HG03097 (cell line): ENCODE data around the gene IMMP2L.
A peak's percentile ranks its signal among the peaks of the same experiment; 100 is the strongest.
"Not testable (repeated sequence)": the region's sequence is repeated elsewhere in the genome, so short reads cannot be mapped to it uniquely, and the experiment has no call there.

Experiments used
- ATAC-seq: cut with Tn5 transposase; IDR thresholded peaks from one replicate; pipeline ENCODE4 v1.9.1; 2021; ENCODE audit not compliant: unreplicated experiment, low FRiP score

Gene IMMP2L

GRCh38 chr7:111091593-111092358, 470.5 kb downstream of the IMMP2L start:
- ATAC-seq, result no peak

- ATAC-seq, result no peak
These were observed 471.4 kb downstream of the IMMP2L start, which contains the start of gene LRRN3 for GRCh38 chr7:111090846-111091245. LRRN3 (plus strand) TSS chr7:111091127; CDS start chr7:111122773, 31,646 bp downstream.

- no peak for ATAC-seq
These were observed 472.4 kb downstream of the IMMP2L start for GRCh38 chr7:111089822-111090426.

- ATAC-seq, result no peak
These were observed 474.0 kb downstream of the IMMP2L start for GRCh38 chr7:111088328-111088727.

GRCh38 chr7:111086532-111086931, 475.8 kb downstream of the IMMP2L start:
- no peak for ATAC-seq

GRCh38 chr7:111085356-111085755, 476.9 kb downstream of the IMMP2L start:
- no peak for ATAC-seq

GRCh38 chr7:111083413-111083812, 478.9 kb downstream of the IMMP2L start:
- peak; percentile 100 for ATAC-seq

GRCh38 chr7:111082351-111082750, 479.9 kb downstream of the IMMP2L start:
- no peak for ATAC-seq

GRCh38 chr7:111081546-111082267, 480.6 kb downstream of the IMMP2L start:
- ATAC-seq, result no peak

GRCh38 chr7:111080495-111081105, 481.7 kb downstream of the IMMP2L start:
- no peak for ATAC-seq

GRCh38 chr7:111077001-111077400, 485.3 kb downstream of the IMMP2L start:
- ATAC-seq, result no peak

- ATAC-seq, result no peak
These were observed 486.1 kb downstream of the IMMP2L start for GRCh38 chr7:111076205-111076604.

- ATAC-seq, result no peak
These were observed 486.8 kb downstream of the IMMP2L start for GRCh38 chr7:111075498-111075897.

- ATAC-seq, result no peak
These were observed 487.5 kb downstream of the IMMP2L start for GRCh38 chr7:111074748-111075146.

GRCh38 chr7:111074071-111074747, 488.1 kb downstream of the IMMP2L start:
- ATAC-seq, result no peak

GRCh38 chr7:111072658-111073057, 489.6 kb downstream of the IMMP2L start:
- ATAC-seq, result not testable (repeated sequence)

- ATAC-seq, result no peak
These were observed 490.7 kb downstream of the IMMP2L start for GRCh38 chr7:111071556-111071955.

- ATAC-seq, result no peak
These were observed 493.7 kb downstream of the IMMP2L start for GRCh38 chr7:111068618-111069017.

GRCh38 chr7:111067682-111068081, 494.6 kb downstream of the IMMP2L start:
- ATAC-seq, result no peak

GRCh38 chr7:111067251-111067650, 495.0 kb downstream of the IMMP2L start:
- no peak for ATAC-seq
